ENCODE data around the gene SERPINA1. TPM values are rescaled to one million over a fixed set of nuclear protein-coding genes. Genes with fewer than 3 reads are reported as not detected.

Gene SERPINA1
- total and polyA plus RNA-seq, 4 donors: 3.5 to 29.8 (median 20.4) TPM

DNA sequence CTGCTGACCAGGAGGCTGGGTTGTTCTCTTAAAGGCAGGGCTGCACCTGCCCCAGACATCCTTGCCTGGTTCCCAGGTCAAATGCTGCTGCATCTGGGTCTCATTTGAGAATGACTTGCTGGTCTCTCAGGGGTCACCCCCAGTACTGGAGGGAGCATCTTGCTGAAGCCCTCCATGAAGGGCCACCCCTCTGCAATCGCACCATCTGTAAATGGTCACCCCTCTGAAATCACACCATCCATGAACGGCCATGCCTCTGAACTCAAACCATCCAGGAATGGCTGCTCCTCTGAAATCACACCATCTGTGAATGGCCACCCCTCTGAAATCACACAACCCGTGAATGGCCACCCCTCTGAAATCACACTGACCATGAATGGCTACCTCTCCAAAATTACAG is 58.0 kb downstream of the SERPINA1 start:
- no peak overlapping the region for H3K4me3 ChIP-seq (ENCODE audit: low read length in 2 of 2)
- no peaks in the 10 kb centered on the region for H3K36me3 ChIP-seq (ENCODE audit: control insufficient read depth in 1 of 2, insufficient read depth in 2 of 2, low read length in 1 of 2)
- peaks cover 1% of the 10 kb centered on the region for H3K9me3 ChIP-seq (ENCODE audit: control insufficient read depth, low read length)
- no peaks in the 10 kb centered on the region for H3K4me1 ChIP-seq (ENCODE audit: control insufficient read depth in 1 of 2, insufficient read depth in 2 of 2, low read length in 2 of 2)
- no peak for ATAC-seq (ENCODE audit: low FRiP score)
- 85 to 87% methylated on average over 3 of the region's 3 CpGs for WGBS, 2 donors
- no peak for DNase-seq
- intact Hi-C loops (cut with DNase I): no loop called here
- no peak overlapping the region for H3K27ac ChIP-seq (ENCODE audit: low read depth in 1 of 2, low read length in 2 of 2)
- H3K27me3 ChIP-seq (ENCODE audit: control insufficient read depth in 1 of 2, insufficient read depth in 2 of 2, low read length in 1 of 2): peaks cover 0 to 1% of the 10 kb centered on the region in 2 donors

DNA sequence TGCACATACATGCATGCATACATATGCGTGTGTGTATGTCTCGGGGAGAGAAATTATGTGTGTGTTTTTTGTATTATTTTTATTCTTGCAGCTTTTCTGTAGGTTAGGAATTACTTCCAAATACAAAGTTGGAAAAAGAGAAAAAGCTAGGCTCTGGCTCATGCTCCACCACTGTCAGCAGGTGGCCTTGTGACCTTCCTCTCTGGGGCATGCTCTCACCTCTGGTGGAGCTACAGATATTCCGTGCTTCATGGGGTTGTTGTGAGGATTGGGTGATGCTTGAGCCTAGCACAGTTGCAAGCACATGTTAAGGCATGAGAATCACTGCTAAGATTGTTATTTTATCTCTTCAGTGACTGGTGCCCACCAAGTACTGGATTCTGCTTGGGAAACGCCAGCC is 58.5 kb downstream of the SERPINA1 start:
- H3K4me1 ChIP-seq (ENCODE audit: control insufficient read depth in 1 of 2, insufficient read depth in 2 of 2, low read length in 2 of 2): no peaks in the 10 kb centered on the region
- no peak overlapping the region for H3K4me3 ChIP-seq (ENCODE audit: low read length in 2 of 2)
- intact Hi-C loops (cut with DNase I): no loop called here
- DNase-seq (no peak), ATAC-seq (ENCODE audit: low FRiP score) (no peak)
- 91 to 93% methylated on average over 4 of the region's 4 CpGs for WGBS, 2 donors
- no peaks in the 10 kb centered on the region for H3K36me3 ChIP-seq (ENCODE audit: control insufficient read depth in 1 of 2, insufficient read depth in 2 of 2, low read length in 1 of 2)
- H3K9me3 ChIP-seq (ENCODE audit: control insufficient read depth, low read length): peaks cover 1% of the 10 kb centered on the region
- peaks cover 0 to 1% of the 10 kb centered on the region in 2 donors for H3K27me3 ChIP-seq (ENCODE audit: control insufficient read depth in 1 of 2, insufficient read depth in 2 of 2, low read length in 1 of 2)
- no peak overlapping the region for H3K27ac ChIP-seq (ENCODE audit: low read depth in 1 of 2, low read length in 2 of 2)

DNA sequence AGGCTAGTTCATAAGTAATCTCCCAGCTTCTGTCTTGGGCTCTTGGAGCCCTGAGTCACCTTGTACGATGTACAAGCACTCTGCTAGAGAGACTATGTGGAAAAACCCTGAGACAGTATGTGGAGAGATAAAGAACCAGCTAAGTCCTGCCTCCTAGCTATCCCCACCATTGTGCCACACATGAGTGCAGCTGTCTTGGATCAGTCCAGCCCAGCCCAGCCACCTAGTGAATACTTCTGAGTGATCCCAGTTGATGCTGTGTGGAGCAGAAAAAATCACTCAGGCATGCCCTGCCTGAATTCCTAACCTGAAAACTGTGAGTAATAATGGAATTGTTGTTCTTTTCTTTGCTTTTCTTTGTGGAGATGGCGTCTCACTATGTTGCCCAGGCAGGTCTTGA is 60.2 kb downstream of the SERPINA1 start:
- 78 to 82% methylated on average over 2 of the region's 2 CpGs for WGBS, 2 donors
- H3K9me3 ChIP-seq (ENCODE audit: control insufficient read depth, low read length): peaks cover 1% of the 10 kb centered on the region

More for the DNA sequence above, 60.2 kb downstream of the SERPINA1 start:
- DNase-seq (no peak), ATAC-seq (ENCODE audit: low FRiP score) (no peak)
- Histone ChIP-seq H3K4me1 (ENCODE audit: control insufficient read depth in 1 of 2, insufficient read depth in 2 of 2, low read length in 2 of 2) (no peaks in the 10 kb centered on the region), H3K27ac (ENCODE audit: low read depth in 1 of 2, low read length in 2 of 2) (no peak overlapping the region), H3K27me3 (ENCODE audit: control insufficient read depth in 1 of 2, insufficient read depth in 2 of 2, low read length in 1 of 2) (peaks cover 0 to 1% of the 10 kb centered on the region in 2 donors), H3K36me3 (ENCODE audit: control insufficient read depth in 1 of 2, insufficient read depth in 2 of 2, low read length in 1 of 2) (no peaks in the 10 kb centered on the region), H3K4me3 (ENCODE audit: low read length in 2 of 2) (no peak overlapping the region)
- intact Hi-C loops (cut with DNase I): no loop called here

Other genes with a start within 250 kb of the SERPINA1 start
- under 1 TPM; 0.10 to 0.93 TPM for gene PPP4R4, start 214.3 kb downstream of the SERPINA1 start, total RNA-seq
- gene PPP4R4, start 214.3 kb downstream of the SERPINA1 start, polyA plus RNA-seq: under 1 TPM in 1 of 2 donors, not detected in 1; 0.08 TPM
- not detected for gene SERPINA10, start 95.3 kb downstream of the SERPINA1 start, total RNA-seq
- not detected for gene SERPINA10, start 95.3 kb downstream of the SERPINA1 start, polyA plus RNA-seq
- gene SERPINA6, start 65.3 kb downstream of the SERPINA1 start, total RNA-seq: not detected
- not detected for gene SERPINA6, start 65.3 kb downstream of the SERPINA1 start, polyA plus RNA-seq
- not detected for gene SERPINA2, start 21.9 kb downstream of the SERPINA1 start, total RNA-seq
- gene SERPINA2, start 21.9 kb downstream of the SERPINA1 start, polyA plus RNA-seq: not detected
- gene SERPINA11, start 64.2 kb upstream of the SERPINA1 start, total RNA-seq: not detected
- gene SERPINA11, start 64.2 kb upstream of the SERPINA1 start, polyA plus RNA-seq: not detected
- gene SERPINA9, start 87.6 kb upstream of the SERPINA1 start, total RNA-seq: not detected
- gene SERPINA9, start 87.6 kb upstream of the SERPINA1 start, polyA plus RNA-seq: not detected
- gene SERPINA12, start 120.9 kb upstream of the SERPINA1 start, total RNA-seq: not detected
- not detected for gene SERPINA12, start 120.9 kb upstream of the SERPINA1 start, polyA plus RNA-seq
- gene SERPINA4, start 172.8 kb upstream of the SERPINA1 start, total RNA-seq: not detected
- gene SERPINA4, start 172.8 kb upstream of the SERPINA1 start, polyA plus RNA-seq: not detected
- gene SERPINA5, start 192.8 kb upstream of the SERPINA1 start, total RNA-seq: 1 to 10 TPM; 2.3 to 9.0 TPM
- under 1 TPM in 1 of 2 donors, not detected in 1; 0.13 TPM for gene SERPINA5, start 192.8 kb upstream of the SERPINA1 start, polyA plus RNA-seq
- gene SERPINA3, start 223.8 kb upstream of the SERPINA1 start, total RNA-seq: 100 to 1,000 TPM; 200 to 220 TPM
- gene SERPINA3, start 223.8 kb upstream of the SERPINA1 start, polyA plus RNA-seq: 100 to 1,000 TPM in 1 of 2 donors, 10 to 100 TPM in 1; 53.2 to 117 TPM